Activated CD8-positive, alpha-beta memory T cell treated with anti-CD3 and anti-CD28 coated beads, Interleukin-2, amount 50 U/mL, for 1 hour (primary cell): ENCODE data around the gene GTF2F2.
"Not testable (repeated sequence)": the region's sequence is repeated elsewhere in the genome, so short reads cannot be mapped to it uniquely, and the experiment has no call there.

Source experiments
- DNase-seq: peaks from one replicate; pipeline ENCODE4 v3.0.0-alpha.2; 2020; ENCODE audit errors: extremely low read depth

The GTF2F2 gene

DNA sequence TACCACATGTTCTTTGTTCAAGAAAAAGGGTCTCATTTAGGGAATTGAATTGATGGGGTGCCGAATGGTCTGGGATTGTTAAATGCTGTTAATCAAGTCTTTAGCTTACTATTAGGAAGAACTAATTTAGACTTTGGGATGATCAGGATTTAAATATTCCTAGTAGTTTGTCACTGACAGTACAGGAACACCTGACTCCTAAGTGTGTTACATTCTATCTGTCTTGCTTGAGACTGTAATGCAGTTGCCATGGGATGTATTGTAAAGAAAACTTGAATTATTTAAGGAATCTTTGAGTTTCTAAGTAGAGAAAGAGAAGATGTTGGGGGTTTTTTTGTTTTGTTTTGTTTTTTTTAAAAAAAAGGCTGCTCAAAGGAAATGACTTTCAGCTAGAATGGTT, 98.4 kb downstream of the GTF2F2 start:
- DNase-seq = no peak

- DNase-seq = no peak
Observed at GRCh38 chr13:45219123-45219891, 99.0 kb downstream of the GTF2F2 start.

GRCh38 chr13:45219938-45220375, 99.6 kb downstream of the GTF2F2 start:
- no peak for DNase-seq

- DNase-seq = no peak
Observed at GRCh38 chr13:45220403-45220802, 100.1 kb downstream of the GTF2F2 start.

DNA sequence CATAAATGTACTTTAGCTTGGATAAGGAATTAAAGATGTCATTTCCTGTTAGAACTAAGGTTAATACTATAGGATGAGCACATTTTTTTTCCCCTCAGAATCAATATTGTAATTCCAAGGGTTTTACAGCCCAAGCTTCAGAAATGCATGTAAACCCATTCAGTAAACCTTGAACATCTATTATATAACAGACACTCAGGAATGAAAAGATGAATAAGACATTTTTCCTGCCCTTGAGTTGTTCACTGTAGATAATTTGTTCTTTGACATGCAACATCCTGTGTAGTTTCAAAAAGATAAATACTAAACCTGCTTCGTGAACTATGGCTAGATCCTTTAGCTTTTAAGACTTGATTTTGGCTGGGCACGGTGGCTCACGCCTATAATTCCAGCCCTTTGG, 102.2 kb downstream of the GTF2F2 start:
- DNase-seq = no peak

DNA sequence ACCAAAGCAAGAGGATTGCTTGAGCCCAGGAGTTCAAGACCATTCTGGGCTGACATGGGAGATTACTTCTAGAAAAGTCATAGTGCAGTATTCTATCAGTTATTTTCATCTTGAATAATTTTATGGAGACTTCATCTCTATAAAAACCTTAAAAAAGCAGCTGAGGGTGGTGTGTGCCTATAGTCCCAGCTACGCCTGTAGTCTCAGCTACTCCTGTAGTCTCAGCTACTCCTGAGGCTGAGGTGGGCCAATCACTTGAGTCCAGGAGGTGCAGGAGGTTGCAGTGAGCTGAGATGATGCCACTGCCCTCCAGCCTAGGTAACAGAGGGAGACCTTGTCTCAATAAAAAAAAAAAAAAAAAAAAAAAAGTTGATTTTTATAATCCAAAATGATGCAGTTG, 102.6 kb downstream of the GTF2F2 start:
- no peak for DNase-seq

DNA sequence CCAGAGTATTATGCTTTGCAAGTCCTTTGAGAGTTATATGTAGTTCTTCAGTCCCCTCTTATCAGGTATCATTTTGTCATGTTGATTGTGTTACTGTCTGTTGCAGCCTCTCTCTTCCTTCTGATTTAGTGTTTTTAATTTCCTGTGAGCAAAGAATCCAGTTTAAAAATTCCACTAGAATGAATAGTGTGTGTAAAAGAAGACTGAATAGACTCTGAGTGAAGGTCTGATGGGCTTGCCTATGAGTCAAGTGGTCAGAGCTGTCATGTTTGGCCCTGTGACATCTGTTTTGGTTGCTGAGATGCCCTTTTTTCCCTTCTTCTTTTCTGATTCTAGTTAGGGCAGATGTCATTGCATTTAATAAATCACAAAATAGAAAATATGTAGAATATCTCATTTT, 103.9 kb downstream of the GTF2F2 start:
- no peak for DNase-seq

GRCh38 chr13:45225370-45225769, 105.1 kb downstream of the GTF2F2 start:
- no peak for DNase-seq

DNA sequence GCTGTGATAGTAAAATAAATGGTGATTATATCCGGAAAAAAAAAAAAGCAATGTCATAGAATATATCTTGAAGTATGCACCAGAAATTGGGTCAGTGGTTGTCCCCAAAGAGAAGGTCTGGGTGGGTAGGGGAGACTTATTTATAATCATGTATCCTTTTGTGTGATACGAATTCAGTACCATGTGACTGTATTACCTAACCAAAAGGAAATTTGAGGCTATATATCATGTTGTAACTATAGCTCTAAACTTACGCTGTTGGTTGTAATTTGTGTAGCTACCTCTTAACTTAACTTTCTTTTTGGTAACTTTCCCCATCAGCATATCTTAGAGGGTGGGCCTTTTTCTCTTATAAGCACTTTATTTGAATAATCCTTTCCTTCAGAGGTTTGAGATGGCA, 105.7 kb downstream of the GTF2F2 start:
- DNase-seq = no peak

DNA sequence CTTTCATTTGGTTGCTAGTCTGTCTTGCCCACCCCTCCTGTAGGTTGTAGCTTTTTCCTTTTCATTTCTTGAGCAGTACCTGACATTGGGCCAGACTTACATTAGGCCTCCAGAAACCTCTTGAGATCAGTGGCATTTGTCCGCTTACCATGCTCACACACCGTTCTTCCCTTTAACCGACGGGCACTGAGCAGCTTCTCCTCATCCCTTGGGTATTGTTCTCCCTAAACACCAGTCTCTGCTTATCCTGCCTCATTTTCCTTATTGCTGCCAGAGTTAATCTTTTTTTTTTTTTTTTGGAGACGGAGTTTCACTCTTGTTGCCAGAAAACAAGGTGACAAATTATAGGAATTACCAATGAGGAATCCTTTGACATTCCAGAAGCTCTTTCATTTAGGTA, 107.7 kb downstream of the GTF2F2 start:
- no peak for DNase-seq

GRCh38 chr13:45229172-45229571, 108.9 kb downstream of the GTF2F2 start:
- DNase-seq = no peak

GRCh38 chr13:45231305-45231704, 111.0 kb downstream of the GTF2F2 start:
- DNase-seq = no peak

DNA sequence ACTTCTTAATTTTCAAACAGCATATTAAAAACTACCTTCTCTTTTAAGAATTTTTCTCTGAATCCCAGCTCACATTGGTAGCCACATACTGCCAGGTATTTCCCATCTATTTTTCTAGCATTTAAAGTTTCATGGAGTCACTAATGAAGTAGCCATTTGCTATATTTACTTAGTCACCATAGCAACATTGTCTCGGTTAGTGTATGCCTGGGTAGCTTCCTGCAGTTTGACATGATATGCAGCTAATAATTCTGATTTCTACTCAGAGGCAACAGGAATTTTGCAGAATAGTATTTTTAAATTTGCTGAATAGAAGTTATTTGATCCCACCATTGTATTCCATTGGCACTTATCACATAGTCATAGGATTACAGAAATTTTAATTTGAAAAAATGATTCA, 111.4 kb downstream of the GTF2F2 start:
- no peak for DNase-seq

- DNase-seq = no peak
Observed at GRCh38 chr13:45232591-45232990, 112.3 kb downstream of the GTF2F2 start.

DNA sequence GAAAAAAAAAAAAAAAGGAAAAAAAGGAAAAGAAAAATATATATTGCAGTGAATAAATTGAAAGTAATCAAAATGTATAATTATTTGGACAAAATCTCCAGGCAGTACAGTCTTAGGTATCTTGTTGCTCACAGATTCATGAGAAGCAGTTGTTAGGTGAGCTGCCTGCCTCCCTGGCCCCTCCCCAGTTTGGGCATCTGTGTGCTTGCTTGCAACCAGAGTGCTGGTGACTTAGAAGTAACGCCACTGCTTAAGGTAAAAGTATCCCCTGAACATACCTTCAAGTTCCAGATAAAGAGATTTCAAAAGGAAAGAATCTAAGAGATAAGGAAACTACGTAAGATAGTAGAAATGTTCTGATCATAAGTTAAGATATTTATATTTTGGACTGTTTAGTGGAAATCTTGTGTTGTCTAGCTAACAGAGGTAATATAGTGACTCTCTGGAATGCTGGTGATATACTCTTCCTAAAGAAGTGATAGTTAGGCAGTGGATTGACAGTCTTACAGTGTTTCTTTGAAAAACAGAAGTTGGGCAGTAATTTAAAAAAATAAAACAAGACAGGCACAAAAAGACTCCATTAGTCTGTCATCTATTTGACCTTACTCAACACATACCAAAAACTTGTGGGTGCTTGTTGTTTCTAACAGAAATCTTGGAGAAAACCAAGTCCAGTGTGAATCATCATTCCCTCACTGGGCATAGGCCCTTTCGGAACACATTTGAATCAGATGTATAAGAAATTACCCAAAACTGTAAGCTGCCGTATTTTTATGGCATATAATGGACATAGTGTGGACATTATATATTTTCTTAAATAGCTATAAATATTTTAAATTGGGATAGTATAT, 118.9 kb downstream of the GTF2F2 start:
- no peak for DNase-seq

GRCh38 chr13:45240143-45240542, 119.8 kb downstream of the GTF2F2 start:
- DNase-seq = no peak

- DNase-seq = no peak
Observed at GRCh38 chr13:45242070-45242469, 121.8 kb downstream of the GTF2F2 start.

DNA sequence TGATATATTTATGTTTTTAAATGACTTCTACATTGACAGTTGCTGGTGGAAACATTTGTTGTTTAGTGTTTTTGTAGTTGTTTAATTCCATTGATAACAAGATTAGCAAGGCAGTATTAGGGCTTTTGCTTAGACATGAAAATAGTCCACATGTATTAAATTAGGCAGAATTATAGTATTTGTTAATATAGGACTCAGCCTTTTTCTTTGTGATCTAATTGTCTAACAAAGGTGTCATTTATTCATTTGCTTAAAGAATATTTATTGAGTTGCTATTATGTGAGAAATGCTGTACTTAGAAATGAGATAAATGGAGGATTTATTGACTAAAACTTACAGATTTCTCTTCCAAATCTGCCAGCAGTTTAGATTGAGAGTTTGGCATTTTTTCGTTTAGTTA, 122.2 kb downstream of the GTF2F2 start:
- DNase-seq = no peak

- DNase-seq = no peak
Observed at GRCh38 chr13:45243077-45243476, 122.8 kb downstream of the GTF2F2 start.

- not testable (repeated sequence) for DNase-seq
Observed at GRCh38 chr13:45244736-45245135, 124.4 kb downstream of the GTF2F2 start.

- no peak for DNase-seq
Observed at GRCh38 chr13:45249662-45250061, 129.4 kb downstream of the GTF2F2 start.

DNA sequence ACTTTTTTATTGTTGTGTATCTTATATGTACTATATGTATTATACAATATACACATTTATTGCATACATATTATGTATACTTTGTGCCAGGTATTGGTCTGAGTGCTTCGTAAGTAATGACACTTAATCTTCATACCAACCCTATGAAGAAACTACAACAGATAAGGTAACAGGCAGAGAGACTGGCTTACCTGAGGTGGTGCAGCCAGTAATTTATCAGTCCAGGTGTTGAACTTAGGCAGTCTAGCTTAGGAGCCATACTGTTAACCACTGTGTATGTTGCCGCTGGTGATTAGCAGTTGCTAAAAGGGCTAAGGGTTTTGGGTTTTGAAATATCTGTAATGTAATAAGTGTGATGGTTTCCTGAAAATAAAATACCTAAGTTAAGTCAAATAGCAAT, 134.1 kb downstream of the GTF2F2 start:
- DNase-seq = no peak
